Body of pancreas (tissue), 4 donors: ENCODE measurements around the gene IFNW1. TPM values are rescaled to one million over a fixed set of nuclear protein-coding genes. Genes with fewer than 3 reads are reported as not detected.

Experiments
- ATAC-seq: fragments of 150-250 bp; one replicate; pipeline ENCODE4 v1.9.1; 2016
- DNase-seq, 4 donors: peaks; one replicate each; pipeline ENCODE4 v3.0.0-alpha.2; 2019
- H3K27ac ChIP-seq, 4 donors: fragments of 200-600 bp; sonication (generic); 1 replicate in 3 of 4; 2 replicates in 1 of 4; pipeline versions ENCODE4 v1.5.1 to v1.6.1; 2016 to 2019; ENCODE audit warnings: mild to moderate bottlenecking in 1 of 4, mixed read lengths in 1 of 4, moderate library complexity in 1 of 4
- H3K27me3 ChIP-seq, 2 donors: fragments of 200-600 bp; sonication (generic); one replicate each; pipeline ENCODE4 v1.6.0; 2016; ENCODE audit warnings: mild to moderate bottlenecking in 1 of 2
- H3K36me3 ChIP-seq, 2 donors: fragments of 200-600 bp; sonication (generic); replicated peaks in 1 of 2; 2 replicates each; pipeline ENCODE4 v1.5.1; 2016; ENCODE audit warnings: low read depth in 2 of 2; ENCODE audit not compliant: insufficient read depth in 1 of 2
- H3K4me1 ChIP-seq: fragments of 200-600 bp; sonication (generic); one replicate; pipeline ENCODE4 v1.6.0; 2016
- H3K4me3 ChIP-seq, 2 donors: fragments of 200-600 bp; sonication (generic); 1 replicate in 1 of 2; 2 replicates in 1 of 2; pipeline ENCODE4 v1.5.1; 2016 to 2019
- H3K9me3 ChIP-seq, 3 donors: fragments of 200-600 bp; sonication (generic); 1 replicate in 2 of 3; 2 replicates in 1 of 3; pipeline ENCODE4 v1.5.1; 2016
- POLR2A ChIP-seq, 3 donors: fragments of 450-650 bp; IDR thresholded peaks; one replicate each; pipeline ENCODE4 v1.6.1; 2016; ENCODE audit warnings: antibody characterized with exemption in 3 of 3, mild to moderate bottlenecking in 2 of 3
- WGBS, 2 donors: methylation state at CpG; one replicate each; pipeline ENCODE4 v1.1.5; 2017; 5-methylcytosine and 5-hydroxymethylcytosine counted together
- intact Hi-C: fragments of 100-400 bp; cut with DNase I; formaldehyde crosslinking; loops from one replicate; pipeline ENCODE4 v1.15.1; 2023
- total RNA-seq, 2 donors: library from RNA; depleted of rRNA; stranded (reverse); fragments of >200 nt; gene quantifications; one replicate each; pipeline ENCODE4 v1.1.0, GENCODE V29; 2016
- TF ChIP-seq, protein P1 (sequence below), 7 experiments: fragments of 450-650 bp in 4 of 7; fragments of 200-600 bp in 3 of 7; sonication (generic) in 3 of 7; IDR thresholded peaks; one replicate each; pipeline ENCODE4 v1.5.1; 2016 to 2019; ENCODE audit warnings: antibody characterized with exemption in 7 of 7

The IFNW1 gene
- total RNA-seq, 2 donors from 2014 or later, result not detected

DNA sequence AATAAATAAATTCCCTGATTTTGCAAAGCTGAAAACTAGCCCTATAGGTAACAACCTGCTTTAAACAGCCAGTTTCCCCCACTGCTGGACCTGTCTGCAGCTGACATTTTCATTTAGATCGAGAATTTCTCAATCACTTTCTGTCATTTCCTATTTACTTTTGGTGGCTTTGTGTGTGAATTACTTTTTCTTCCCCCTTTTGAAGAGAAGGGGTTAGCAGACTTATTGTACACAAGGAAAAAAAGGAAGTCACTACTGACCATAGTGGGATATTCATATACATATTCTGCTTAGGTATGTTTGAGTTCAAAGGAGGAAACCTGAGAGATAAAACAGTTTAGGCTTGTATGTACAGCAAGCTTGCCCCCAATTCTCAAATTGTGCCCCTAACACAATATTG lies 36.8 kb downstream of the IFNW1 start:
- TF ChIP-seq POLR2A (IDR thresholded peaks at IDR 0.05), result no peak
- TF ChIP-seq, protein P1, sequence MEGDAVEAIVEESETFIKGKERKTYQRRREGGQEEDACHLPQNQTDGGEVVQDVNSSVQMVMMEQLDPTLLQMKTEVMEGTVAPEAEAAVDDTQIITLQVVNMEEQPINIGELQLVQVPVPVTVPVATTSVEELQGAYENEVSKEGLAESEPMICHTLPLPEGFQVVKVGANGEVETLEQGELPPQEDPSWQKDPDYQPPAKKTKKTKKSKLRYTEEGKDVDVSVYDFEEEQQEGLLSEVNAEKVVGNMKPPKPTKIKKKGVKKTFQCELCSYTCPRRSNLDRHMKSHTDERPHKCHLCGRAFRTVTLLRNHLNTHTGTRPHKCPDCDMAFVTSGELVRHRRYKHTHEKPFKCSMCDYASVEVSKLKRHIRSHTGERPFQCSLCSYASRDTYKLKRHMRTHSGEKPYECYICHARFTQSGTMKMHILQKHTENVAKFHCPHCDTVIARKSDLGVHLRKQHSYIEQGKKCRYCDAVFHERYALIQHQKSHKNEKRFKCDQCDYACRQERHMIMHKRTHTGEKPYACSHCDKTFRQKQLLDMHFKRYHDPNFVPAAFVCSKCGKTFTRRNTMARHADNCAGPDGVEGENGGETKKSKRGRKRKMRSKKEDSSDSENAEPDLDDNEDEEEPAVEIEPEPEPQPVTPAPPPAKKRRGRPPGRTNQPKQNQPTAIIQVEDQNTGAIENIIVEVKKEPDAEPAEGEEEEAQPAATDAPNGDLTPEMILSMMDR (IDR thresholded peaks at IDR 0.05), result no peak
- intact Hi-C loops, result loop anchor here (10.0 kb wide), 2 partner anchors 60 to 1180 kb away; partner anchors contain the start of gene IFNA21

GRCh38 chr9:21102305-21102704 lies 39.3 kb downstream of the IFNW1 start:
- intact Hi-C loops, result loop anchor here (10.0 kb wide), 2 partner anchors 62 to 1178 kb away; partner anchors contain the start of gene IFNA21
- DNase-seq (no peak), ATAC-seq (no peak)
- H3K36me3 ChIP-seq, result no peaks in the 10 kb centered on the region
- no peaks in the 10 kb centered on the region for H3K9me3 ChIP-seq
- no peak for TF ChIP-seq POLR2A (IDR thresholded peaks at IDR 0.05)
- TF ChIP-seq, protein P1 (IDR thresholded peaks at IDR 0.05), result no peak
- WGBS, 2 donors, result 81 to 90% methylated on average over 1 of the region's 1 CpG
- H3K4me1 ChIP-seq, result no peaks in the 10 kb centered on the region
- no peaks in the 10 kb centered on the region for H3K27me3 ChIP-seq
- no peak overlapping the region for H3K4me3 ChIP-seq
- H3K27ac ChIP-seq, result no peak overlapping the region

More for the DNA sequence above, 36.8 kb downstream of the IFNW1 start:
- ATAC-seq (no peak), DNase-seq (no peak)
- Histone ChIP-seq H3K36me3 (no peaks in the 10 kb centered on the region), H3K9me3 (no peaks in the 10 kb centered on the region), H3K27ac (no peak overlapping the region), H3K4me3 (no peak overlapping the region), H3K27me3 (no peaks in the 10 kb centered on the region), H3K4me1 (no peaks in the 10 kb centered on the region)
- 20 to 21% methylated on average over 1 of the region's 1 CpG for WGBS, 2 donors

DNA sequence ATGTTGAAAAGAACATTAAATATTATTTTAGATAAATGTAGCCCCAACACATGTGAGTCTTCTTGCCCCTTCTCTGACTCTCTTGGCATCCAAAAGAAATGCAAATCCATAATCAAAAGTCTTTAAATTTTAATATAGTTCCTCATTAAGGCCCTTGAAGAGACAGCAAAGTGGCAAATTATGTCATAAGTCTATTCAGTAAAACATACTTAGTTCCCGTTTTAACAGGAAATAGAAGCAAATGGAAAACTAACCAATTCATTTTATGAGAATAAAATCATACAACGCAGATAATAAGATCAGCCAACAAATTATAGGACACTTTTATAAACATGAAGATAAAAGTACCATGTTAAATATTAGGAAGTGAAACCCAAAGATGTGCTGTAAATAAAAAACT lies 43.8 kb downstream of the IFNW1 start:
- Histone ChIP-seq H3K36me3 (no peaks in the 10 kb centered on the region), H3K4me1 (no peaks in the 10 kb centered on the region), H3K4me3 (no peak overlapping the region), H3K27me3 (no peaks in the 10 kb centered on the region), H3K9me3 (no peaks in the 10 kb centered on the region), H3K27ac (no peak overlapping the region)
- ATAC-seq, result no peak
- 60 to 70% methylated on average over 2 of the region's 2 CpGs for WGBS, 2 donors
- intact Hi-C loops, result no loop called here
- no peak for TF ChIP-seq POLR2A (IDR thresholded peaks at IDR 0.05)
- TF ChIP-seq, protein P1 (IDR thresholded peaks at IDR 0.05), result no peak
- no peak for DNase-seq

DNA sequence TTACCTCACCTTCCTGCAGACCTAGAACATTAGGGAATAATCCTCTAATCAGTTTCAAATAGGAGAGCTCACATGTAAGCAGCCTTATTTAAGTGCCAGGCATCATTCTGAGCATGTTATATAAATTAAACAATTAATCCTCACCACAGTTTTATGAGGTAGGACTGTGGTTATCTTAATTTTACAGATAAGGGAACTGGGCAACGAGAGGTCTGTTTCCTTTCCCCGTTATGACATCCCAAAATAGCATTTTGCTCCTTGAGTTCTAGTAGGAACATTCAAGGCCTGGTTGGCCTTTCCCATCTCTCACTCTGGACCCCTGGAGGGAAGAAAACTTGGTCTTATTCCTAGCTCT lies 44.8 kb downstream of the IFNW1 start:
- no peaks in the 10 kb centered on the region for H3K27me3 ChIP-seq
- no peak for ATAC-seq
- H3K4me1 ChIP-seq, result no peaks in the 10 kb centered on the region
- WGBS, 2 donors, result 14 to 29% methylated on average over 2 of the region's 2 CpGs
- no peaks in the 10 kb centered on the region for H3K9me3 ChIP-seq
- no peak overlapping the region for H3K27ac ChIP-seq
- no peak for DNase-seq
- intact Hi-C loops, result no loop called here
- TF ChIP-seq, protein P1 (IDR thresholded peaks at IDR 0.05), result no peak
- no peak for TF ChIP-seq POLR2A (IDR thresholded peaks at IDR 0.05)
- no peak overlapping the region for H3K4me3 ChIP-seq
- H3K36me3 ChIP-seq, result no peaks in the 10 kb centered on the region

GRCh38 chr9:21096172-21096900 lies 45.3 kb downstream of the IFNW1 start:
- H3K27ac ChIP-seq, result no peak overlapping the region
- DNase-seq (no peak), ATAC-seq (peak; percentile 53)
- H3K9me3 ChIP-seq, result no peaks in the 10 kb centered on the region
- no peaks in the 10 kb centered on the region for H3K4me1 ChIP-seq
- H3K4me3 ChIP-seq, result no peak overlapping the region
- 57 to 63% methylated on average over 6 of the region's 6 CpGs for WGBS, 2 donors
- no peak for TF ChIP-seq POLR2A (IDR thresholded peaks at IDR 0.05)
- TF ChIP-seq, protein P1 (IDR thresholded peaks at IDR 0.05), result no peak
- no peaks in the 10 kb centered on the region for H3K36me3 ChIP-seq
- no peaks in the 10 kb centered on the region for H3K27me3 ChIP-seq
- intact Hi-C loops, result no loop called here
